Activated T-cell treated with anti-CD3 and anti-CD28 coated beads for 24 hours (primary cell): Measurements from ENCODE around the gene RAB1B.
A peak's percentile ranks its signal among the peaks of the same experiment; 100 is the strongest.

Experiments used
- DNase-seq: peaks from one replicate; pipeline ENCODE4 v3.0.0-alpha.2; 2020; ENCODE audit warnings: low read depth

RAB1B gene

DNA sequence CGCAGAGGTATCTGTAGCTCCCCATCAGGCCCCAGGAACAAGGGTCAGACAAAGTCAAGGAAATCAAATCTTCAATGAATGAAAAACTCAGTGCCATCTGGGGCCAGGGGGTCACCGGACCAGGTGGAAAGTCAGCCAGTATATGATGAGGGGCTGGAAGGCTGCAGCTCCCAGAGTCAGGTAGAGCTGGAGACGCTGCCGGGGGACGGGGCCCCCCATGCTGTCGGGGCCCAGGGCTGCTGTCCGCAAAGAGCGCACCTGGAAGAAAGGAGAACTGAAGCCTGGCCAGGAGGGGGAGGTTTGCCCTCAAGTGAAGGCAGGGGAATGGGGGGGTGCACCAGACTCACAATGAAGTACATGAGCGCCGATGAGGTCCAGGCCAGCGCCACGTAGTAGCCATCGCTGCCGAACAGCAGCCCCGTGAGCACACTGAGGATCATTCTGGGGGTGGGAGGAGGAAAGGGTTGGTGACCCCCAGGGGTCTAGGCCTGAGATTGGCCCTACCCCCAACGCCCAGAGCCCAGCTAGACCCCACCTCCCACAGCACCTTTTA is 16.2 kb downstream of the RAB1B start:
- no peak for DNase-seq

GRCh38 chr11:66285250-66285947 is 17.0 kb downstream of the RAB1B start:
- no peak for DNase-seq

DNA sequence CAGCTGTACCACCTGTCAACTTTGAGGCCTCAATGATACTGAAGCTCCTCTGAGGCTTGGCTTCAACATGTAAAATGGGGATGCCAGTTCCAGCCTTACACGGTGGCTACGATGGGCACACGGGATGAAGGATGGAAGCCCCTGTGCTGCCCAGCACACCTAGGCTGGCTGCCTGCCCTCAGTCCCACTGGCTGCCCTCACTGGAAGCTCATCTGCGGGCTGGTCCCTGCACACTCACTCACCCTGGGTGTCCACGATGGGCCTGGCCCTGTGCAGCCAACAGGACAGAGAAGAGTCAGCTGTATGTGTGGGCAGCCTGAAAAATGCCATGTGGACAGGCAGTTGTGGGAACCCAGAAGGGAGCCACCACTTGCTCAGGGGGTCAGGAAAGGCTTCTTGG is 18.3 kb downstream of the RAB1B start:
- no peak for DNase-seq

DNA sequence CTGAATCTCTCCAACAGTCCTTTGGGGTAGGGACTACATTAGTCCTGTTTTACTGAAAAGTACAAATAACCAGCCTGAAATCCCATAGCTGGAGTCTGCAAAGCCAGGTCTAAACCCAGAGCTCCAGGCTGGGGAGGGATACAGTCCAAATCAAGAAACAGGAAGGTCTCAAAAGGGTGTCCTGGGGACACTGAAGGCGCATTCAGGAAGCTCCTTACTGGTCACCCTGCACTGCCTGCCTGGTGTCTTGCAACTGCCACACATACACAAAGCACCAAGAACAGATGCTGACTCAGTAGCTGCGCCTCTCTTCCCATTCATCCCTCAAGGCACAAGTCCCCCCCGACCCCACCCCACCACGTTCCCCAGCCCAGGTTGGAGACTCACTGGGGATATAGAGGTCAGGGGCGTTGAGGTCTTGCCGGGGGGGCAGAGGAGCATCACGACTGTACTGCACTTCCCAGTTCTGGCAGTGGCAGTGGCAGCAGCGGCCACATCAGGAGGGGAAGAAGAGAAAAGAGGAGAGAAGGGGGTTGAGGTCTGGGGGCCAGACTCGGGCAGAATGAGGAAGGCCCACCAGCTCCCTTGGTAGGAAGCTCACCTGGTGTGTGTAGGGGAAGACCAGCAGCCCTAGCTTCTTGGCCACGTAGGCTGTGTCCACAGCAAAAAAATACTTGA is 18.9 kb downstream of the RAB1B start:
- no peak for DNase-seq

GRCh38 chr11:66287889-66288670 is 19.6 kb downstream of the RAB1B start:
- no peak for DNase-seq

- peak; percentile 98 for DNase-seq
Measured at GRCh38 chr11:66288671-66289547, 20.5 kb downstream of the RAB1B start, which contains the start of gene YIF1A. Gene YIF1A, minus strand, starts transcription at chr11:66289143. Its CDS starts 158 bp downstream, at chr11:66288985.

DNA sequence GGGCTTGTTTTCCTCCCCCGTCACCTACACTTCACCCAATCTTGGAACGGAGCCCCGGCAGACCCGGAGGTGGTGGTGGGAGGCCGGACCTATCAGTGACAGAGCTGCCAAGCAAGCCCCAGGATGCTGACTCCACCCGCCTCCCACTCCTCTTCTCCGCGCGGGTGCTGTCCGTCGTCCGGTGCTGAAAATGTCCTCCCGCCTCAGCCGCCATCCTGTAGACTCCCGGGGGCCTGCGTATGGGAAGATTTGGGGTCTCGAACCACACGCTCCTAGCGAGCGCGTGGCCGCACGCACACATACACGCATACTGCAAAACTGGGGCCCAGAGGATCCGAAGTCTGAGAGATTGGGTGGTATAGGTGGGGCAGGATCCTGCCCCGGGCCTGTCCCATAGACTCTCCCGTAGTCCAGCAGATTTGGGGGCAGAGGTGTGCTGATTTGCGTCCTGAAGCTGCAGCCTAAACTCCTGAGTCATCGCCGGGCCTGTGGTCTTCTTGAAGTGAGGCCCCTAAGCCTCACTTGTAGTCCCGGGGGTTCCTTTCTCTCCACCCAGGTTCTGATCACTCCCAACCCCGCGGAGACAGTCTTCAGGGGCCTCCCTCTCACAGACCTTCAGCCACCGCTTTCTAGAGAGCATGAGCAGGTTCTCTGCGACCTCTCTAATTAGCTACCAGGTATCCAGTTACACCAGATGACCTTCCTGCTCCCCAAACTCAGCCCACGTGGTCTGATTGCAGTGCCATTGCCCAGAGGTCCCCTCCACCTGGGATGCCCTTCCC is 21.3 kb downstream of the RAB1B start:
- peak; percentile 73 for DNase-seq

GRCh38 chr11:66290330-66290621 is 21.8 kb downstream of the RAB1B start:
- DNase-seq: no peak

GRCh38 chr11:66291303-66291705 is 22.9 kb downstream of the RAB1B start:
- no peak for DNase-seq

DNA sequence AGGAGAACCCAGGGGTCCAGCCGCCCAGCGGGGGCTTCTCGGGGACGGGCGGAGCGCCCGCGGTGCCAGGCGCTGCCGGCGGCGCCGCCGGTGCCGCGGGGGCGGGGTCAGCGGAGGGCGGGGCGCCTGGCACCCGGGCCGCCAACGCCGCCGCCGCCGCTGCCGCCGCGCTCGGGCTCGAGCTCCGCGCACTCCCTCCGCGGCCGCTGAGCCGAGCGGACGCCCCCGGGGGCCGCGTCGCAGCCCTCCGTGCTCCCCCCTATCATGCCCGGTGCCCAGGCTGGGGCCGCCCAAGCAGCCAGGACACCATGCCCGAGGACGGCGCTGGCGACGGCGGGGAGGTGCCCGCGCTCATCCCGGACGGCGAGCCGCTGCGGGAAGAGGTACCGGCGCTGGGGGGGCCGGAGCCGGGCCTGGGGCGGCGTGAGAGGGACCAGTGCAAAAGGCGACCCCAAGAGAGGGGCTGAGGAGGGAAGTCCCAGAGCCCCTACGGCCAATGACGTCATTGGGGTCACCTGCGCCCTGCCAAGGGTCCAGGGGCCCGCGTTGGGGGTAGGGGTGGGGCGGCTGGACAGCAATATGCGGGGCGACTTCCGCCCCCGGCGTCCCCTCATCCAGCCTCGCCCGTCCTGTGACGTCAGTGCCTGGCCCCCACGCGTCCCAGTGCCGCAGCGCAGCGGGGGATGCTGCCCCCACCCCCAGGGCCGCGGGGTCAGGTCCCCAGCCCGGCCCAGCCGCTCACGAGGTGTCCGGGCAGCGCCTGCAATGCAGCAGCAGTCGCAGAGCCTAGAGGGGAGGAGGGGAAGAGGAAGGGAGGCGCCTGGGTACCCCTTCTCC is 23.5 kb downstream of the RAB1B start, which contains the start of gene TMEM151A:
TMEM151A (plus strand) TSS at position 189 of the 837 bp plus-strand sequence; CDS start at position 309, 120 bp downstream.
- DNase-seq: no peak

GRCh38 chr11:66292543-66293332 is 24.3 kb downstream of the RAB1B start:
- DNase-seq: no peak

- DNase-seq: no peak
Measured at GRCh38 chr11:66293352-66293751, 24.9 kb downstream of the RAB1B start.

- no peak for DNase-seq
Measured at GRCh38 chr11:66293777-66294625, 25.6 kb downstream of the RAB1B start.

DNA sequence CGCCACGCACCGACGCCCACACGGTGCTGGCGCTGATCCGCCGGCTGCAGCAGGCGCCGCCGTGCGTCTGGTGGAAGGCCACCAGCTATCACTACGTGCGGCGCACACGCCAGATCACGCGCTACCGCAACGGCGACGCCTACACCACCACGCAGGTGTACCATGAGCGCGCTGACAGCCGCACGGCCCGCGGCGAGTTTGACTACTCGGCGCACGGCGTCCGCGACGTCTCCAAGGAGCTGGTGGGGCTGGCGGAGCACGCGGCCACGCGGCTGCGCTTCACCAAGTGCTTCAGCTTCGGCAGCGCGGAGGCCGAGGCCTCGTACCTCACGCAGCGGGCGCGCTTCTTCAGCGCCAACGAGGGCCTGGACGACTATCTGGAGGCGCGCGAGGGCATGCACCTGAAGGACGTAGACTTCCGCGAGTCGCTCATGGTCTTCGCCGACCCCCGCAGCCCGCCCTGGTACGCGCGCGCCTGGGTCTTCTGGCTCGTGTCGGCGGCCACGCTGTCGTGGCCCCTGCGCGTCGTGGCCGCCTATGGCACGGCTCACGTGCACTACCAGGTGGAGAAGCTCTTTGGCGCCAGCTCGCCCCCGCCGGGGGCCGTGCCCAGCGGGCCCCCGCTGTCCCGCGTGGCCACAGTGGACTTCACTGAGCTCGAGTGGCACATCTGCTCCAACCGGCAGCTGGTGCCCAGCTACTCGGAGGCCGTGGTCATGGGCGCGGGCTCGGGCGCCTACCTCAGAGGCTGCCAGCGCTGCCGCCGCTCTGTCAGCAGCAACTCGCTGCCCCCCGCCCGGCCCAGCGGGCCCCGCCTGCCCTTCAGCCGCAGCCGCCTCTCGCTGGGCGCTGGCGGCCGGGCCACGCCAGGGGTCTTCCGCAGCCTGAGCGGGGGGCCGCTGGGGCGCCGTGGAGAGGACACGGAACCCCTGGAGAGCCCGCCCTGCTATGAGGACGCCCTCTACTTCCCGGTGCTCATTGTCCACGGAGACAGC is 26.5 kb downstream of the RAB1B start:
- no peak for DNase-seq

GRCh38 chr11:66297610-66298009 is 29.2 kb downstream of the RAB1B start:
- no peak for DNase-seq

DNA sequence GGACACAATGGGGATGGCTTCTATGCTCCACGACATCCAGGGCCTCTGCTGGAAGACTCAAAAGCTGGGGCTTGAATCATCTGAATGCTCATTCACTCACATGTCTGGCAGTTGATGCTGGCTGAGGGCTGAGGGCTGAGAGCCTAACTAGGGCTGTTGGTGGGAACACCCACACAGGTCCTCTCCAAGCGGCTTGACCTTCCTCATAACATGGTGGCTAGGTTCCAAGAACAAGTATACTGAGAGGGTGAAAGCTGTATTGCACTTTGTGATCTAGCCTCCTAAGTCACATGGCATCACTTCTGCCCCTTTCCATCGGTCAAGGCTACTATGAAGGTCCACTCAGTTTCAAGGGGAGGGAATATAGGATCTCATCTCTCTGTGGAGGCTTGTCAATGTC is 30.7 kb downstream of the RAB1B start:
- DNase-seq: no peak

GRCh38 chr11:66302656-66303055 is 34.2 kb downstream of the RAB1B start:
- DNase-seq: no peak
